Hepatocyte (in vitro differentiated cells): ENCODE measurements around the gene CDR2L. TPM values are rescaled to one million over a fixed set of nuclear protein-coding genes. Genes with fewer than 3 reads are reported as not detected.

Source experiments
- DNase-seq: peaks from one replicate; pipeline ENCODE4 v3.0.0-alpha.2; 2016; ENCODE audit warnings: low spot score
- H2AFZ ChIP-seq: fragments of 200-600 bp; sonication (generic); 2 replicates; pipeline ENCODE4 v1.6.0; 2016; ENCODE audit warnings: antibody characterized with exemption, mild to moderate bottlenecking
- H3K27ac ChIP-seq: fragments of 200-600 bp; sonication (generic); 2 replicates; pipeline ENCODE4 v1.5.1; 2016; ENCODE audit warnings: mild to moderate bottlenecking
- H3K27me3 ChIP-seq: fragments of 200-600 bp; sonication (generic); 2 replicates; pipeline ENCODE4 v1.6.1; 2016
- H3K36me3 ChIP-seq: fragments of 200-600 bp; sonication (generic); replicated peaks from 2 replicates; pipeline ENCODE4 v1.5.1; 2016; ENCODE audit warnings: low read depth; ENCODE audit not compliant: insufficient read depth
- H3K4me1 ChIP-seq: fragments of 200-600 bp; sonication (generic); 2 replicates; pipeline ENCODE4 v1.5.1; 2016; ENCODE audit warnings: mild to moderate bottlenecking, moderate library complexity; ENCODE audit not compliant: insufficient read depth
- H3K4me2 ChIP-seq: fragments of 200-600 bp; sonication (generic); 2 replicates; pipeline ENCODE4 v1.6.0; 2016
- H3K4me3 ChIP-seq: fragments of 200-600 bp; sonication (generic); 2 replicates; pipeline ENCODE4 v1.5.1; 2016; ENCODE audit warnings: mild to moderate bottlenecking
- H3K79me2 ChIP-seq: fragments of 200-600 bp; sonication (generic); 2 replicates; pipeline ENCODE4 v1.6.0; 2017; ENCODE audit warnings: mild to moderate bottlenecking
- H3K9me2 ChIP-seq: fragments of 200-600 bp; sonication (generic); replicated peaks from 2 replicates; pipeline ENCODE4 v1.6.0; 2017; ENCODE audit warnings: mild to moderate bottlenecking; ENCODE audit not compliant: insufficient read depth
- H3K9me3 ChIP-seq: fragments of 200-600 bp; sonication (generic); 2 replicates; pipeline ENCODE4 v1.5.1; 2016; ENCODE audit warnings: low read depth, mild to moderate bottlenecking
- H4K20me1 ChIP-seq: fragments of 200-600 bp; sonication (generic); 2 replicates; pipeline ENCODE4 v1.6.0; 2016; ENCODE audit warnings: mild to moderate bottlenecking; ENCODE audit not compliant: insufficient read depth, poor library complexity, severe bottlenecking
- EZH2 ChIP-seq: fragments of 200-600 bp; sonication (generic); IDR thresholded peaks from 2 replicates; pipeline ENCODE4 v1.6.1; 2016; ENCODE audit warnings: antibody characterized with exemption, mild to moderate bottlenecking, borderline replicate concordance
- EZH2phosphoT487 ChIP-seq: fragments of 200-600 bp; sonication (generic); IDR thresholded peaks from one replicate; pipeline ENCODE4 v1.6.1; 2018; ENCODE audit warnings: antibody characterized with exemption, mild to moderate bottlenecking, low read depth, moderate library complexity; ENCODE audit not compliant: unreplicated experiment, severe bottlenecking
- WGBS: methylation state at CpG from one replicate; pipeline ENCODE4 v1.1.6; 2016; ENCODE audit warnings: low lambda C conversion rate; ENCODE audit errors: missing lambda C conversion rate; 5-methylcytosine and 5-hydroxymethylcytosine counted together
- polyA plus RNA-seq: library from polyadenylated mRNA; unstranded; fragments of >200 nt; fragmentation: Nextera tagmentation; extraction: Ambion mirVana; gene quantifications from 2 replicates; pipeline ENCODE4 v1.2.1, GENCODE V29; 2016
- small RNA-seq: library from RNA; depleted of rRNA; stranded (forward); fragments of <200 nt; gene quantifications from one replicate; pipeline ENCODE3, GENCODE V24; 2014
- total RNA-seq: library from RNA; depleted of rRNA; stranded (reverse); fragments of >200 nt; gene quantifications from 2 replicates; pipeline ENCODE4 v1.2.3, GENCODE V29; 2014
- TF ChIP-seq, protein P1 (sequence below): fragments of 200-600 bp; sonication (generic); IDR thresholded peaks from 2 replicates; pipeline ENCODE4 v1.5.1; 2016; ENCODE audit warnings: antibody characterized with exemption, mild to moderate bottlenecking; ENCODE audit not compliant: poor library complexity

CDR2L gene
- total and polyA plus RNA-seq, 2 experiments from 2014 or later, result 16.4 to 17.0 TPM

DNA sequence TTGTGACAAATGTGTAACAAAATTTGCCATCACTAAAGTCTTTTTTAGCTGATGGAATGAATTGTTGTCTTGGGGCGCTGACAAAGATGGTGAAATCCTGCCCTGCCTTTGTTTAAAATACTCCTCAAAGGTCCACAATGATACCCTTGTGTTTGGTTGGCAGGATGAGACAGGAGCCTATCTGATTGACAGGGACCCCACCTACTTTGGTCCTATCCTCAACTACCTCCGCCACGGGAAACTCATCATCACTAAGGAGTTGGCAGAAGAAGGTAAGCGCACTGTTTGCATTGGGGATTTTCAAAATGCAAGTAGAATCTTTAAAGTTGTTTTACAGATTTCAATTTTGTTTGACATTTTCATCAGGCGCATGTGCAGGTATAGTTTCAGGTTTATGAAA lies 61.6 kb downstream of the CDR2L start:
- no peaks in the 10 kb centered on the region for H3K36me3 ChIP-seq
- no peaks in the 10 kb centered on the region for H3K27me3 ChIP-seq
- TF ChIP-seq, protein P1, sequence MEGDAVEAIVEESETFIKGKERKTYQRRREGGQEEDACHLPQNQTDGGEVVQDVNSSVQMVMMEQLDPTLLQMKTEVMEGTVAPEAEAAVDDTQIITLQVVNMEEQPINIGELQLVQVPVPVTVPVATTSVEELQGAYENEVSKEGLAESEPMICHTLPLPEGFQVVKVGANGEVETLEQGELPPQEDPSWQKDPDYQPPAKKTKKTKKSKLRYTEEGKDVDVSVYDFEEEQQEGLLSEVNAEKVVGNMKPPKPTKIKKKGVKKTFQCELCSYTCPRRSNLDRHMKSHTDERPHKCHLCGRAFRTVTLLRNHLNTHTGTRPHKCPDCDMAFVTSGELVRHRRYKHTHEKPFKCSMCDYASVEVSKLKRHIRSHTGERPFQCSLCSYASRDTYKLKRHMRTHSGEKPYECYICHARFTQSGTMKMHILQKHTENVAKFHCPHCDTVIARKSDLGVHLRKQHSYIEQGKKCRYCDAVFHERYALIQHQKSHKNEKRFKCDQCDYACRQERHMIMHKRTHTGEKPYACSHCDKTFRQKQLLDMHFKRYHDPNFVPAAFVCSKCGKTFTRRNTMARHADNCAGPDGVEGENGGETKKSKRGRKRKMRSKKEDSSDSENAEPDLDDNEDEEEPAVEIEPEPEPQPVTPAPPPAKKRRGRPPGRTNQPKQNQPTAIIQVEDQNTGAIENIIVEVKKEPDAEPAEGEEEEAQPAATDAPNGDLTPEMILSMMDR, result no peak
- TF ChIP-seq EZH2phosphoT487 (no peak), EZH2 (no peak)
- H3K79me2 ChIP-seq, result peaks cover 50% of the 10 kb centered on the region
- H3K4me3 ChIP-seq, result no peak overlapping the region
- H2AFZ ChIP-seq, result no peak overlapping the region
- 87% methylated on average over 5 of the region's 5 CpGs for WGBS
- peak overlapping the region; percentile 6 for H3K27ac ChIP-seq
- H3K4me2 ChIP-seq, result peak overlapping the region; percentile 90
- H3K9me3 ChIP-seq, result no peaks in the 10 kb centered on the region
- no peaks in the 10 kb centered on the region for H4K20me1 ChIP-seq
- DNase-seq, result no peak
- peaks cover 10% of the 10 kb centered on the region for H3K4me1 ChIP-seq
- no peaks in the 10 kb centered on the region for H3K9me2 ChIP-seq

GRCh38 chr17:75049706-75050105 lies 62.3 kb downstream of the CDR2L start:
- DNase-seq, result no peak
- Histone ChIP-seq H3K4me1 (peaks cover 10% of the 10 kb centered on the region), H4K20me1 (no peaks in the 10 kb centered on the region), H3K9me2 (no peaks in the 10 kb centered on the region), H3K36me3 (no peaks in the 10 kb centered on the region), H3K4me3 (no peak overlapping the region), H2AFZ (no peak overlapping the region), H3K79me2 (peaks cover 47% of the 10 kb centered on the region), H3K27me3 (no peaks in the 10 kb centered on the region), H3K4me2 (no peak overlapping the region), H3K27ac (no peak overlapping the region), H3K9me3 (no peaks in the 10 kb centered on the region)
- TF ChIP-seq, protein P1, result no peak
- TF ChIP-seq EZH2 (no peak), EZH2phosphoT487 (no peak)

GRCh38 chr17:75051941-75052340 lies 64.5 kb downstream of the CDR2L start:
- Histone ChIP-seq H3K9me2 (no peaks in the 10 kb centered on the region), H3K4me1 (peaks cover 5% of the 10 kb centered on the region), H3K4me3 (no peak overlapping the region), H3K36me3 (no peaks in the 10 kb centered on the region), H2AFZ (no peak overlapping the region), H3K27me3 (no peaks in the 10 kb centered on the region), H3K9me3 (no peaks in the 10 kb centered on the region), H3K4me2 (no peak overlapping the region), H4K20me1 (no peaks in the 10 kb centered on the region), H3K27ac (no peak overlapping the region), H3K79me2 (peaks cover 44% of the 10 kb centered on the region)
- WGBS, result 96% methylated on average over 2 of the region's 2 CpGs
- TF ChIP-seq EZH2phosphoT487 (no peak), EZH2 (no peak)
- TF ChIP-seq, protein P1, result no peak
- DNase-seq, result no peak

Small RNA genes lying within 50 kb of the gene (small RNA-seq; reads per million reads assigned to genes)
- gene RN7SL573P (not detected), gene RNU6-362P (not detected)

Other genes starting within 250 kb of the CDR2L start
- 263 and 269 TPM in 2 replicates for gene NHERF1, start 239.0 kb upstream of the CDR2L start, total RNA-seq
- 712 and 763 TPM in 2 replicates for gene NHERF1, start 239.0 kb upstream of the CDR2L start, polyA plus RNA-seq
- 28.6 and 29.2 TPM in 2 replicates for gene NAT9, start 211.3 kb upstream of the CDR2L start, total RNA-seq
- gene NAT9, start 211.3 kb upstream of the CDR2L start, polyA plus RNA-seq, result 34.8 and 62.9 TPM in 2 replicates
- not detected in 2 replicates for gene GRIN2C, start 127.7 kb upstream of the CDR2L start, total RNA-seq
- 0.13 and 0.27 TPM in 2 replicates for gene GRIN2C, start 127.7 kb upstream of the CDR2L start, polyA plus RNA-seq
- gene FDXR, start 114.6 kb upstream of the CDR2L start, total RNA-seq, result 9.3 and 12.2 TPM in 2 replicates
- gene FDXR, start 114.6 kb upstream of the CDR2L start, polyA plus RNA-seq, result 14.2 and 17.8 TPM in 2 replicates
- 4.0 and 4.2 TPM in 2 replicates for gene FADS6, start 94.0 kb upstream of the CDR2L start, total RNA-seq
- 1.4 and 4.3 TPM in 2 replicates for gene FADS6, start 94.0 kb upstream of the CDR2L start, polyA plus RNA-seq
- 0.48 and 1.6 TPM in 2 replicates for gene USH1G, start 64.4 kb upstream of the CDR2L start, total RNA-seq
- gene USH1G, start 64.4 kb upstream of the CDR2L start, polyA plus RNA-seq, result 0.46 and 0.65 TPM in 2 replicates
- 0.16 and 1.1 TPM in 2 replicates for gene OTOP2, start 63.4 kb upstream of the CDR2L start, total RNA-seq
- 0.19 TPM in 1 of 2 replicates, not detected in the other for gene OTOP2, start 63.4 kb upstream of the CDR2L start, polyA plus RNA-seq
- gene OTOP3, start 51.7 kb upstream of the CDR2L start, total RNA-seq, result 0.43 and 0.60 TPM in 2 replicates
- not detected in 2 replicates for gene OTOP3, start 51.7 kb upstream of the CDR2L start, polyA plus RNA-seq
- gene HID1, start 14.9 kb upstream of the CDR2L start, total RNA-seq, result 13.2 and 15.3 TPM in 2 replicates
- gene HID1, start 14.9 kb upstream of the CDR2L start, polyA plus RNA-seq, result 43.4 and 55.5 TPM in 2 replicates
- gene MRPL58, start 25.0 kb downstream of the CDR2L start, total RNA-seq, result 39.3 and 49.5 TPM in 2 replicates
- gene MRPL58, start 25.0 kb downstream of the CDR2L start, polyA plus RNA-seq, result 29.8 and 39.3 TPM in 2 replicates
- 246 and 296 TPM in 2 replicates for gene ATP5PD, start 59.3 kb downstream of the CDR2L start, total RNA-seq
- gene ATP5PD, start 59.3 kb downstream of the CDR2L start, polyA plus RNA-seq, result 307 and 332 TPM in 2 replicates
- gene KCTD2, start 59.6 kb downstream of the CDR2L start, total RNA-seq, result 17.5 and 19.1 TPM in 2 replicates
- gene KCTD2, start 59.6 kb downstream of the CDR2L start, polyA plus RNA-seq, result 10.1 and 12.7 TPM in 2 replicates
- gene SLC16A5, start 100.3 kb downstream of the CDR2L start, total RNA-seq, result 11.9 and 12.7 TPM in 2 replicates
- 12.8 and 15.8 TPM in 2 replicates for gene SLC16A5, start 100.3 kb downstream of the CDR2L start, polyA plus RNA-seq
- 2.6 and 3.5 TPM in 2 replicates for gene ARMC7, start 122.3 kb downstream of the CDR2L start, total RNA-seq
- 4.0 and 4.5 TPM in 2 replicates for gene ARMC7, start 122.3 kb downstream of the CDR2L start, polyA plus RNA-seq
- gene NT5C, start 144.1 kb downstream of the CDR2L start, total RNA-seq, result 46.3 and 66.8 TPM in 2 replicates
- 73.3 and 82.2 TPM in 2 replicates for gene NT5C, start 144.1 kb downstream of the CDR2L start, polyA plus RNA-seq
- gene JPT1, start 166.9 kb downstream of the CDR2L start, total RNA-seq, result 103 and 107 TPM in 2 replicates
- 172 and 181 TPM in 2 replicates for gene JPT1, start 166.9 kb downstream of the CDR2L start, polyA plus RNA-seq
- gene SUMO2, start 195.3 kb downstream of the CDR2L start, total RNA-seq, result 112 and 115 TPM in 2 replicates
- gene SUMO2, start 195.3 kb downstream of the CDR2L start, polyA plus RNA-seq, result 424 and 434 TPM in 2 replicates
- 28.6 and 33.6 TPM in 2 replicates for gene NUP85, start 218.0 kb downstream of the CDR2L start, total RNA-seq
- 38.8 and 45.5 TPM in 2 replicates for gene NUP85, start 218.0 kb downstream of the CDR2L start, polyA plus RNA-seq